ENCODE measurements around the gene GNA14.
"Not testable (repeated sequence)": the region's sequence is repeated elsewhere in the genome, so short reads cannot be mapped to it uniquely, and the experiment has no call there.

GNA14 gene

GRCh38 chr9:77588271-77588937, 59.7 kb downstream of the GNA14 start:
- no peak for DNase-seq (ENCODE audit: low read depth in 2 of 2)

GRCh38 chr9:77587851-77588250, 60.3 kb downstream of the GNA14 start:
- no peak for DNase-seq (ENCODE audit: low read depth in 2 of 2)

DNA sequence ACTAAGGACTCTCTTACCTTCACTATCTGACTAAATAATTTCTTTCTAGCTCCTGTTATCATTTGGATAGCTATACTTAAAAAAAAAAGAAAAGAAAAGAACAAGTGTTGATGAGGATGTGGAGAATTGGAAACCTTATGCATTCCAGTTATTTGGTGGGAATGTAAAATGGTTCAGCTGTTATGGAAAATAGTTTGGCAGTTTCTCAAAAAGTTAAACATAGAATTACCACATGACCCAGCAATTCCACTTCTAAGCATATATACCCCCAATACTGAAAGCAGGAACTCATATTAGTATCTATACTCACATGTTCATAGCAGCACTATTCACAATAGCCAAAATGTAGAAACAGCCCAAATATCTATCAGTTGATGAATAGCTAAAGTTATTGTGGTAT, 61.1 kb downstream of the GNA14 start:
- no peak for DNase-seq (ENCODE audit: low read depth in 2 of 2)

GRCh38 chr9:77586591-77586990, 61.5 kb downstream of the GNA14 start:
- DNase-seq (ENCODE audit: low read depth in 2 of 2), result no peak

DNA sequence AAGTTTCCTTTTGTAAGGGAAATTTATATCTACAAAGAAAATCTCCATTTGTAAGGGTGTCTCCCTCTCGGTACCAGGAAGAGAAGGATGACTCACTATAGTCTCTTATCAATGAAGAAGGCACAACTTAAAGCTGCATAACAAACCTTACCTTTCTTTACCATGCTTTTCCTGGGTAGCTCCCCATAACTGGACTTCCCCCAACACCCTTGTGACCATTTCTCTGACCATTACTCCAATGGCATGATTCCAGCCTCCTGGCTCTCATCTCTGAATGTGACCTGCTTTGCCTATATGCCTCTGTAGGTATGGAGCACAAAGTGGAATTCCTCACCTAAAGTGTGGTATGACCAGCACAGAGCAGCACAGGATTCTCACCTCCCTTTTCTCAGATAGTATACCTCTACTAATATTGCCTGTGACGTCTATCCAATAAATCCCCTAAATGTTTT, 62.8 kb downstream of the GNA14 start:
- DNase-seq (ENCODE audit: low read depth in 2 of 2), result no peak

DNA sequence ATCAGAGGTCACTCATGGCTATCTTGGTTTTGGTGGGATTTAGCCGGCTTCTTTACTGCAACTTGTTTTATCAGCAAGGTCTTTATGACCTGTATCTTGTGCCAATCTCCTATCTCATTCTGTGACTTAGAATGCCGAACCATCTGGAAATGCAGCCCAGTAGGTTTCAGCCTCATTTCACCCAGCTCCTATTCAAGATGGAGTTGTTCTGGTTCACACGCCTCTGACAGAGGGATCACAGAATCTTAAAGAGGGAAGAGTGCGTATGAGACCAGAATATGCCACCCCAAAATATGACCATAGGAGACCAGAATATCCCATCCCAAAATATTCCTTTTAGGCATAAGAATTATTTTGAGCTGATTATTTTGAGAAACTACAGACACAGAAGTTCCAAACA, 63.2 kb downstream of the GNA14 start:
- not testable (repeated sequence) for DNase-seq (ENCODE audit: low read depth in 2 of 2)

- no peak for DNase-seq (ENCODE audit: low read depth in 2 of 2)
These were observed 65.1 kb downstream of the GNA14 start for GRCh38 chr9:77582961-77583576.

- DNase-seq (ENCODE audit: low read depth in 2 of 2), result no peak
These were observed 65.6 kb downstream of the GNA14 start for GRCh38 chr9:77582525-77582924.

DNA sequence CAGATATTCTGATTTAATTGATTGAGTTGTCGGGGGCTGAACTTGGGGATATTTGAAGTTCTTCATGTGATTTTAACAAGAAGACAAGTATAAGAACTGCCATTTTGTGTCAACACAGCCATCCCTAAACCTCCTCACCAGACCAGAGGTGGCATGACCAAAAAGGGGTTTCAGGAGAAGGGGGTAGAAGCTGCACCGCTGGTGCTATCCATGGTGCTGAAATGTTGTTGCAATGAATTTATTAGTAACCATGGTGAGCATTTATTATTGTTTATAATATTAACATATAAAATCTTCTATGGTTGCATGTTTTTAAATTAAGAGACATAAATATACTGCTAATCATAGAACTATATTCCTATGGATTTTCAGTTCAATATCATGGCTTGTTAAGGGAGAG, 72.3 kb downstream of the GNA14 start:
- no peak for DNase-seq (ENCODE audit: low read depth in 2 of 2)

DNA sequence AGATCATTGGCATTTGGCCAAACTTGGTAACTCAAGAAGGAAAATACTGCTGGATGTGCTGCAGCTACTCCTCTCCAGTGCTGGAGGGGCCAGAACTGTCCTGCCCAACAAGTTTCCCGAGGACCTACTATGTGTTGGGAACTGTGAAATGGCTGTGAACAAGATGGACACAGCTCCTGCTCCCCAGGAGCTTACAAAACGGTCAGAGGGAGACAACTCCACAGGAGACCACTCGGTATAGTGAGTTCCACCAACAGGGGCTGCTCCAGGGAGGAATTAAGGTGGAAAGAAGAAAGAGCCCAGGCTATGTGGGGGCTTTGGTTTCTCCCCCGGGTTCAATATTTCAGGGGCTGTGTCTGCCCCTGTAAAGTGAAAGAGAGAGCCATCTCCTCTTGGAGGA, 78.8 kb downstream of the GNA14 start:
- DNase-seq (ENCODE audit: low read depth in 2 of 2), result no peak

GRCh38 chr9:77563174-77563573, 84.9 kb downstream of the GNA14 start:
- DNase-seq (ENCODE audit: low read depth in 2 of 2), result no peak

- DNase-seq (ENCODE audit: low read depth in 2 of 2), result no peak
These were observed 85.9 kb downstream of the GNA14 start for GRCh38 chr9:77562019-77562748.

GRCh38 chr9:77561331-77562018, 86.6 kb downstream of the GNA14 start:
- DNase-seq (ENCODE audit: low read depth in 2 of 2), result no peak

- no peak for DNase-seq (ENCODE audit: low read depth in 2 of 2)
These were observed 91.7 kb downstream of the GNA14 start for GRCh38 chr9:77556396-77556795.

GRCh38 chr9:77554586-77555105, 93.5 kb downstream of the GNA14 start:
- DNase-seq (ENCODE audit: low read depth in 2 of 2), result no peak

DNA sequence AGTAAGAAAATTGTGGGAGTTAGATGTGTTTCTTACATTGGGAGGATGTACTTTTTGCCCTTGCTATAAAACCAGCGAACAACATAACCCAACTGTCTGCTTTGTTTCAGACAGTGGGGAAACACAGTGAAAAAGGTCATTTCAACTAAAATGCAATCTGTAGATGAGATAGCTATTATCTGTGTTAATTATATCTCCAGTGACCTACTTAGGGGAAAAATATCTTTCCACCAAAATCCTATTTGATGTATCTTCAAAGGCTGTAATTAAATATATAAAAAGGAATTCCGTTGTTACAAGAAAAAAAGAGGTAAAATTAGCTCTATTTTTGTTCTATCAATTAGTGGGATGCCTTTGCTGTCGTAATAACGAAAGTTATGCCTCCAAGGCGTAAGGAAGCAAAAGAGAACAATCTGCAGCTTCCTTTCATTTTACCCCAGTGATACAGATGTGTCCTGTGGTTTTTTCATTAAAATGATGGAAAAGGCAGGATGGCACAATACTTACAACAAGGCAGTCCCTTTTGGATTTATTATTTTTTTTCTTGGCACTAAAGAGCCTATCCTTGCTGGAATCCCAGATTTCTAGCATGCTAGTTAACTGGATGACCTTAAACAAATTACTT, 100.9 kb downstream of the GNA14 start:
- DNase-seq (ENCODE audit: low read depth in 2 of 2), result no peak

DNA sequence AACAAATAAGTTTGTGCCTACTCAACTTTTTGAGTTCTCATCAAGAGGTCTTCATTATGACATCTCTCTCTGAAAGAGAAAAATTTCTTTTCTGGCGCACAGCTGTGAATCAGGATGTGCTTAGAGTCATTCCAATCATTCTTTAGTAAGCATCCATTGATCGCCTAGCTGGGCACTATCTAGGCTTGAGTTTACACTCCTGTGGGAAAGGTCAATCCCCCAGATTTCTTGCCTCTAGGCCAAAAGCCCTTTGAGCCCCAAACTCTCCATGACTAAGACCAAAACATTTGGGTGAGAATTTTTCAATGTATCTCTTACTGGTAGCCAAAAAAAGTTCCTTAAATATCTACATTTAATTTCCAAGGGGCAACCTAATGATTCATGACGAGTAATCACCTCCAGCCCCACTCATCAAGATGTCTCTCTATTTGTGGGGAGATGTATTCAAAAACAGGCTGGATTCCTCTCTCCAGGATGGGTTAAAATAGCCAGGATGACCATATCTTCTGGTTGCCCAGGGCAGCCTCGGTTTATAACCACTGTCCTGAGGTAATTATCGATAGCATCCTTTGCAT, 101.7 kb downstream of the GNA14 start:
- no peak for DNase-seq (ENCODE audit: low read depth in 2 of 2)

DNA sequence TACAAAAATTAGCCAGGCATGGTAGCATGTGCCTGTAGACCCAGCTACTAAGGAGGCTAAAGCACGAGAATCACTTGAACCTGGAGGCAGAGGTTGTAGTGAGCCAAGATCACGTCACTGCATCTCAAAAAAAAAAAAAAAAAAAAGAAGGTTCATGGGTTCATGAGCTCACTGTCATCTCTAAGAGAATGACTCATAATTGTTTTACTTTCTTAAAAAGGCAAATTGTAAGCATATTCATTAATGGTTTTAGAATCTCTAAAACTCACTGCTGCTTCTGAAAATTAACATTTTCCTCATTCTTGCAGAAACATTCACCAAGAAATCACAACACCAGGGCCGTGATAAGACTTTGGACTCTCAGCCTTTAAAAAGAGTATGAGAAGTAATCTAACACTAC, 103.6 kb downstream of the GNA14 start:
- DNase-seq (ENCODE audit: low read depth in 2 of 2), result no peak

DNA sequence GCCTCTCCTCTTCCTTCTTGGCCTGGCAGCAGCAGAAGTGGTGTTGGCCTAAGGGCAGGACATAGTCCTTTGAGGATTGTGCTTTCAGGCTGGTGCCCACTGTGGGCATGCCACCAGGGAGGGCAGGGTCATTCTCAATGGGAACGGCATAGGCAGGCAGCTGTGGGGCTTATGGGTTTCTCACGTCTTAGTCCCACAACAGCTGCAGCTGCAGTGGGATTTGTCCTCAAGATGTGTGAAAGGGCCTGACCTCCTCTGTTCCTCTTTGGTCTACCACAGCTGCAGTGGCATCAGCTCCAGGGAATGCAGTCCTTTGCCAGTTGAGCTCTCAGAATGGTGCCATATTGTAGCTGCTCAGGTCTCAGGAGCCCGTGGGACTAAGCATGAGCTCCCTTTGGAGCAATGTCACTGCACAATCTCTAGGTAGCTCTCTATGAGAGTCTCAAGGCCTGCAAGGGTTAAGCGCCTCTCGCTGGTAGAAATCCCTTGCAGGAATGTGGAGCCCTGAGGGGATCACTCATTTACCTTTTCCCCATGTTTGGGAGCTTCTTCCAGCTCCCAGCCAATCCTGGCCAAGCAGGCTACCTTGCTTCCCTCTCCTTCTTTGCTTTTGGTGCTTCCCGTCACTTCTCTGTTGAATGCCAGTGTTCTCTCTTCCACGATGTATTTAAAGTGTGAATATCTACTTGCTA, 104.8 kb downstream of the GNA14 start:
- DNase-seq (ENCODE audit: low read depth in 2 of 2), result no peak

GRCh38 chr9:77541600-77541999, 106.5 kb downstream of the GNA14 start:
- no peak for DNase-seq (ENCODE audit: low read depth in 2 of 2)

DNA sequence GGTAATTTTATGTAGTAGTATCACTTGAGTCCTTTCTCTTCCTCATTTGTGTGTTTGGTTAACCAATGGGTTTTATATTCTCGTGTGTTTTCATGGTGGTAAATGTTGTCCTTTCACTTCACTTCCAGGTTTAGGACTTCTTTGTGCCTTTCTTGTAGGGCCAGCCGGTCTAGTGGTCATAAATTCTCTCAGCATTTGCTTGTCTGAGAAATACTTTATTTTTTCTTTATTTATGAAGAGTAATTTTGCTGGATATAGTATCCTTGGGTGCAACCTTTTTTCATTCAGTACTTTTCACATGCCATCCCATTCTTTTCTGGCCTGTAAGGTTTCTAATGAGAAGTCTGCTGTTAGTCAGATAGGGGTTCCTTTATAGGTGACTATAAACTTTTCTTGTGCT, 107.1 kb downstream of the GNA14 start:
- DNase-seq (ENCODE audit: low read depth in 2 of 2), result no peak
